Neutrophil (primary cell): Measurements from ENCODE around the gene GPD2.

Source experiments
- H3K27ac ChIP-seq: fragments of 200-600 bp; sonication (generic); 2 replicates; pipeline ENCODE4 v1.5.1; 2016; ENCODE audit warnings: mild to moderate bottlenecking, moderate library complexity
- H3K27me3 ChIP-seq: fragments of 200-600 bp; sonication (generic); 2 replicates; pipeline ENCODE4 v1.6.0; 2016; ENCODE audit warnings: mild to moderate bottlenecking
- H3K36me3 ChIP-seq: fragments of 200-600 bp; sonication (generic); 2 replicates; pipeline ENCODE4 v1.5.1; 2017
- H3K4me1 ChIP-seq, 2 experiments: fragments of 200-600 bp in 1 of 2; sonication (generic) in 1 of 2; 1 replicate in 1 of 2; 2 replicates in 1 of 2; pipeline versions ENCODE4 v1.5.1 to v1.6.1; 2013 to 2016; ENCODE audit warnings: low read depth in 1 of 2, low read length in 1 of 2, mild to moderate bottlenecking in 1 of 2, moderate library complexity in 1 of 2; ENCODE audit not compliant: control insufficient read depth in 1 of 2, insufficient read depth in 1 of 2
- H3K4me3 ChIP-seq, 2 experiments: fragments of 200-600 bp in 1 of 2; sonication (generic) in 1 of 2; 1 replicate in 1 of 2; 2 replicates in 1 of 2; pipeline ENCODE4 v1.5.1; 2013 to 2016; ENCODE audit warnings: low read depth in 1 of 2, low read length in 1 of 2, mild to moderate bottlenecking in 1 of 2, moderate library complexity in 1 of 2
- H3K9me3 ChIP-seq: fragments of 200-600 bp; sonication (generic); 2 replicates; pipeline ENCODE4 v1.5.1; 2016
- CTCF ChIP-seq: fragments of 200-600 bp; sonication (generic); IDR thresholded peaks from 2 replicates; pipeline ENCODE4 v1.5.1; 2016; ENCODE audit warnings: antibody characterized with exemption

GPD2 gene

GRCh38 chr2:156625360-156626170 is 189.4 kb downstream of the GPD2 start:
- Histone ChIP-seq H3K4me3 (no peak overlapping the region), H3K27ac (no peak overlapping the region), H3K4me1 (no peaks in the 10 kb centered on the region), H3K27me3 (peaks cover 5% of the 10 kb centered on the region), H3K9me3 (no peaks in the 10 kb centered on the region), H3K36me3 (no peaks in the 10 kb centered on the region)
- no peak for TF ChIP-seq CTCF

- no peaks in the 10 kb centered on the region for H3K36me3 ChIP-seq
- H3K27me3 ChIP-seq: peaks cover 11% of the 10 kb centered on the region
- H3K4me1 ChIP-seq: no peaks in the 10 kb centered on the region
- H3K4me3 ChIP-seq: no peak overlapping the region
- H3K27ac ChIP-seq: no peak overlapping the region
- H3K9me3 ChIP-seq: no peaks in the 10 kb centered on the region
- TF ChIP-seq CTCF: no peak
Measured at GRCh38 chr2:156626931-156627330, 190.8 kb downstream of the GPD2 start.

- Histone ChIP-seq H3K9me3 (no peaks in the 10 kb centered on the region), H3K36me3 (no peaks in the 10 kb centered on the region), H3K27ac (no peak overlapping the region), H3K27me3 (peaks cover 15% of the 10 kb centered on the region), H3K4me1 (no peaks in the 10 kb centered on the region), H3K4me3 (no peak overlapping the region)
- no peak for TF ChIP-seq CTCF
Measured at GRCh38 chr2:156630579-156631337, 194.6 kb downstream of the GPD2 start.

GRCh38 chr2:156635646-156636045 is 199.5 kb downstream of the GPD2 start:
- TF ChIP-seq CTCF: no peak
- no peak overlapping the region for H3K27ac ChIP-seq
- no peaks in the 10 kb centered on the region for H3K9me3 ChIP-seq
- peaks cover 9% of the 10 kb centered on the region for H3K27me3 ChIP-seq
- no peaks in the 10 kb centered on the region for H3K36me3 ChIP-seq
- no peak overlapping the region for H3K4me3 ChIP-seq
- H3K4me1 ChIP-seq: no peaks in the 10 kb centered on the region
